OCI-LY3 (cell line): ENCODE data around the gene MORF4L2.

ENCODE experiments used
- CTCF ChIP-seq: fragments of 200-600, 300-600 bp; sonication (generic); IDR thresholded peaks from 2 replicates; pipeline ENCODE4 v1.5.1; 2014; ENCODE audit warnings: antibody characterized with exemption, low read length, low read depth
- EZH2phosphoT487 ChIP-seq: fragments of 200-600 bp; shearing (Covaris generic); IDR thresholded peaks from 2 replicates; pipeline ENCODE4 v1.6.1; 2018; ENCODE audit warnings: antibody characterized with exemption, mixed run types, low read depth

DNA sequence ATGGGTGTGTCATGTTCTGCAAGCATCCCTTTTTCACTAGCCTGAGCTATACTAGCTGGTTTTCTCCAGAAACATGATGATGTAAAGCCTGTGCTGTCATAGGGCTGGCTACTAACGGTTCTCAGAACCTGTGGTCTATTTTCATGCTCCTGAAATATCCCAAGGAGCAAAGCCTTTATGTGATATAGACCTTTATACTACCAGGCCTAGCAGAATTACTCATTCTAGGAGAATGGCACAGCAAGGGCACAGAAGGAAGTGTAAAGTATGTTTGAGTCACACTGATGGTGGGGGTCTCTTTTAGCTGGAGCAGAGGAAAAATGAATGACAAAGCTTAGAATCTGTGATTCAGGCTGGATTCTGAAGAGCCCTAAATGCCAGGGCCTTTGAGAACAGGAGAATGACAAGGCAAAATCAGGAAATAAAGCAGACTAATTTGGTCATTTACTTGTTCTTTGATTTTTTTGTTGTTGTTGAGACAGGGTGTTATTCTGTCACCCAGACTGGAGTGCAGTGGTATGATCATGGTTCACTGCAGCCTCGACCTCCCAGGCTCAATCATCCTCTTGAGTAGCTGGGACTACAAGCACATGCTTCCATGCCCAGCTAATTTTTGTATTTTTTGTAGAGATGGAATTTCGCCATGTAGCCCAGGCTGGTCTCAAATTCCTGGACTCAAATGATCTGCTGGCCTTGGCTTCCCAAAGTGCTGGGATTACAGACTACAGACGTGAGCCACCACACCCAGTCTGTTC is 45.9 kb downstream of the MORF4L2 start:
- TF ChIP-seq CTCF (no peak), EZH2phosphoT487 (no peak)
